HG03108 (cell line): ENCODE data around the gene UTP25.
A peak's percentile ranks its signal among the peaks of the same experiment; 100 is the strongest.
"Not testable (repeated sequence)": the region's sequence is repeated elsewhere in the genome, so short reads cannot be mapped to it uniquely, and the experiment has no call there.

Source experiments
- ATAC-seq: cut with Tn5 transposase; IDR thresholded peaks from one replicate; pipeline ENCODE4 v1.9.1; 2021; ENCODE audit warnings: moderate library complexity; ENCODE audit not compliant: unreplicated experiment

The UTP25 gene

GRCh38 chr1:209871430-209871829, 43.7 kb downstream of the UTP25 start:
- no peak for ATAC-seq

- no peak for ATAC-seq
Measured at GRCh38 chr1:209873067-209873799, 45.5 kb downstream of the UTP25 start.

GRCh38 chr1:209875515-209875914, 47.7 kb downstream of the UTP25 start:
- no peak for ATAC-seq

GRCh38 chr1:209876078-209876800, 48.5 kb downstream of the UTP25 start:
- no peak for ATAC-seq

GRCh38 chr1:209877087-209877764, 49.5 kb downstream of the UTP25 start:
- no peak for ATAC-seq

- ATAC-seq, result no peak
Measured at GRCh38 chr1:209878964-209879363, 51.2 kb downstream of the UTP25 start.

- no peak for ATAC-seq
Measured at GRCh38 chr1:209879539-209879938, 51.8 kb downstream of the UTP25 start.

- no peak for ATAC-seq
Measured at GRCh38 chr1:209880031-209880430, 52.3 kb downstream of the UTP25 start.

GRCh38 chr1:209881619-209882018, 53.8 kb downstream of the UTP25 start:
- no peak for ATAC-seq

GRCh38 chr1:209882286-209882685, 54.5 kb downstream of the UTP25 start:
- ATAC-seq, result no peak

- ATAC-seq, result no peak
Measured at GRCh38 chr1:209882942-209883340, 55.2 kb downstream of the UTP25 start.

- ATAC-seq, result no peak
Measured at GRCh38 chr1:209883341-209883971, 55.7 kb downstream of the UTP25 start.

GRCh38 chr1:209884249-209884648, 56.5 kb downstream of the UTP25 start:
- ATAC-seq, result no peak

GRCh38 chr1:209884665-209885117, 56.9 kb downstream of the UTP25 start:
- ATAC-seq, result peak; percentile 95

- no peak for ATAC-seq
Measured at GRCh38 chr1:209885403-209886218, 57.8 kb downstream of the UTP25 start.

GRCh38 chr1:209886219-209886536, 58.4 kb downstream of the UTP25 start:
- no peak for ATAC-seq

- not testable (repeated sequence) for ATAC-seq
Measured at GRCh38 chr1:209888291-209889076, 60.7 kb downstream of the UTP25 start.

- ATAC-seq, result no peak
Measured at GRCh38 chr1:209889077-209889418, 61.3 kb downstream of the UTP25 start.

GRCh38 chr1:209890641-209891330, 63.0 kb downstream of the UTP25 start:
- ATAC-seq, result no peak
